ENCODE data around the gene LRRC46. TPM values are rescaled to one million over a fixed set of nuclear protein-coding genes. Genes with fewer than 3 reads are reported as not detected.

The LRRC46 gene
- total RNA-seq, 1 donor from 2014 or later = 1.4 TPM

GRCh38 chr17:47864791-47865216, 33.3 kb downstream of the LRRC46 start:
- Mint-ChIP-seq H3K27me3 (ENCODE audit: low read depth) (peaks cover 63% of the 10 kb centered on the region), H3K36me3 (ENCODE audit: low read depth) (no peaks in the 10 kb centered on the region), H3K4me3 (no peak overlapping the region), H3K4me1 (peaks cover under 1% of the 10 kb centered on the region), H3K27ac (ENCODE audit: unreplicated experiment) (no peak overlapping the region), H3K9me3 (no peaks in the 10 kb centered on the region)
- TF ChIP-seq, protein P1, sequence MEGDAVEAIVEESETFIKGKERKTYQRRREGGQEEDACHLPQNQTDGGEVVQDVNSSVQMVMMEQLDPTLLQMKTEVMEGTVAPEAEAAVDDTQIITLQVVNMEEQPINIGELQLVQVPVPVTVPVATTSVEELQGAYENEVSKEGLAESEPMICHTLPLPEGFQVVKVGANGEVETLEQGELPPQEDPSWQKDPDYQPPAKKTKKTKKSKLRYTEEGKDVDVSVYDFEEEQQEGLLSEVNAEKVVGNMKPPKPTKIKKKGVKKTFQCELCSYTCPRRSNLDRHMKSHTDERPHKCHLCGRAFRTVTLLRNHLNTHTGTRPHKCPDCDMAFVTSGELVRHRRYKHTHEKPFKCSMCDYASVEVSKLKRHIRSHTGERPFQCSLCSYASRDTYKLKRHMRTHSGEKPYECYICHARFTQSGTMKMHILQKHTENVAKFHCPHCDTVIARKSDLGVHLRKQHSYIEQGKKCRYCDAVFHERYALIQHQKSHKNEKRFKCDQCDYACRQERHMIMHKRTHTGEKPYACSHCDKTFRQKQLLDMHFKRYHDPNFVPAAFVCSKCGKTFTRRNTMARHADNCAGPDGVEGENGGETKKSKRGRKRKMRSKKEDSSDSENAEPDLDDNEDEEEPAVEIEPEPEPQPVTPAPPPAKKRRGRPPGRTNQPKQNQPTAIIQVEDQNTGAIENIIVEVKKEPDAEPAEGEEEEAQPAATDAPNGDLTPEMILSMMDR (conservative IDR thresholded peaks at IDR 0.05) = no peak
- no peak for DNase-seq (ENCODE audit: low read depth, low spot score)

GRCh38 chr17:47866941-47867340, 35.5 kb downstream of the LRRC46 start:
- no peak overlapping the region for H3K27ac Mint-ChIP-seq (ENCODE audit: unreplicated experiment)
- TF ChIP-seq, protein P1 (conservative IDR thresholded peaks at IDR 0.05) = no peak
- no peak for DNase-seq (ENCODE audit: low read depth, low spot score)
- peaks cover 75% of the 10 kb centered on the region for H3K27me3 Mint-ChIP-seq (ENCODE audit: low read depth)
- no peaks in the 10 kb centered on the region for H3K9me3 Mint-ChIP-seq
- no peak overlapping the region for H3K4me3 Mint-ChIP-seq
- no peaks in the 10 kb centered on the region for H3K36me3 Mint-ChIP-seq (ENCODE audit: low read depth)
- H3K4me1 Mint-ChIP-seq = peaks cover 5% of the 10 kb centered on the region

- H3K4me1 Mint-ChIP-seq = peaks cover 5% of the 10 kb centered on the region
- H3K27ac Mint-ChIP-seq (ENCODE audit: unreplicated experiment) = no peak overlapping the region
- no peak for DNase-seq (ENCODE audit: low read depth, low spot score)
- H3K36me3 Mint-ChIP-seq (ENCODE audit: low read depth) = no peaks in the 10 kb centered on the region
- H3K4me3 Mint-ChIP-seq = no peak overlapping the region
- TF ChIP-seq, protein P1 (conservative IDR thresholded peaks at IDR 0.05) = no peak
- peaks cover 85% of the 10 kb centered on the region for H3K27me3 Mint-ChIP-seq (ENCODE audit: low read depth)
- no peaks in the 10 kb centered on the region for H3K9me3 Mint-ChIP-seq
Measured at GRCh38 chr17:47867813-47868533, 36.5 kb downstream of the LRRC46 start.

GRCh38 chr17:47869114-47869513, 37.6 kb downstream of the LRRC46 start:
- Mint-ChIP-seq H3K27ac (ENCODE audit: unreplicated experiment) (no peak overlapping the region), H3K36me3 (ENCODE audit: low read depth) (no peaks in the 10 kb centered on the region), H3K27me3 (ENCODE audit: low read depth) (peaks cover 92% of the 10 kb centered on the region), H3K4me1 (peaks cover 5% of the 10 kb centered on the region), H3K9me3 (no peaks in the 10 kb centered on the region), H3K4me3 (no peak overlapping the region)
- TF ChIP-seq, protein P1 (conservative IDR thresholded peaks at IDR 0.05) = no peak
- DNase-seq (ENCODE audit: low read depth, low spot score) = no peak

DNA sequence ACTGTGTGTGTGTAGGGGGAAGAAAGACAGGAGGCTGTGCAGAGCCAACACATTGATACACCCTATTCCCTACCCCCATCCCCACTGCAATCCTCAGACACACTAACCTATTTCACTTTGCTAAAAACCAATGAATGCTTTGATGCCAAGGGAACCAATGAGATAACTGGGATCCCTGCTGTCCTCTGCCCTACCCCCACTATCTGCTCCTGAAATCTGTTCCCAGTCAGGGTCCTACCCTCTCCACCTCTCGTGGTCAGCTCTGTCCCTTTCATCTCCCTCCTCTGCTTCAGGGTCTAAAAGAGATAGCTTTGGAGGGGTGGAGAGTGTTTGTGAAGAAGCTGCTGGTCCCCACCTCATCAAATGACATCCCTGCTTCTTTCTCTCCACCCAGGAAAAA, 38.6 kb downstream of the LRRC46 start:
- H3K27me3 Mint-ChIP-seq (ENCODE audit: low read depth) = peaks cover 96% of the 10 kb centered on the region
- H3K4me1 Mint-ChIP-seq = peaks cover 5% of the 10 kb centered on the region
- H3K4me3 Mint-ChIP-seq = no peak overlapping the region

More for the DNA sequence above, 38.6 kb downstream of the LRRC46 start:
- TF ChIP-seq, protein P1 (conservative IDR thresholded peaks at IDR 0.05) = no peak
- Mint-ChIP-seq H3K9me3 (no peaks in the 10 kb centered on the region), H3K36me3 (ENCODE audit: low read depth) (no peaks in the 10 kb centered on the region), H3K27ac (ENCODE audit: unreplicated experiment) (no peak overlapping the region)
- DNase-seq (ENCODE audit: low read depth, low spot score) = no peak

All from neural crest cell (in vitro differentiated cells).